Measurements from ENCODE around the gene C1orf105.

DNA sequence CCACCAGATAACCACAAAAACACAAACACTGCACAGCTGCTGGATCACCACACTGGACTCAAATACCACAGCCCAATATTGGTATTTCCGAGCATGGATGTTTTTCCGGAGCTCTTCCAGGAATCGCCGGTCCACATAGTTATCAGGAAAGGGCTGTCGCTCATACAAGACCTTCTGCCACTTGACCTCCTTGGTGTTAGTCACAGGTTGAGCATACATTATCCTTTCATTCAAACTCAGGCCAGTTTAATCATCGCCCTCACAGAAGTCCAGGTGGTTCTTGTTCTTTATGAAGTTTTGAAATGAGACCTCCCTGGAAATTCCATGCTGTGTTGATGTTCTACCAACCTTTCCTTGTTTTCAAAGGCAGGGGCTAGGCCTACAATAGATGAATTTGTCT, 21.9 kb downstream of the C1orf105 start:
- TF ChIP-seq, protein P1, sequence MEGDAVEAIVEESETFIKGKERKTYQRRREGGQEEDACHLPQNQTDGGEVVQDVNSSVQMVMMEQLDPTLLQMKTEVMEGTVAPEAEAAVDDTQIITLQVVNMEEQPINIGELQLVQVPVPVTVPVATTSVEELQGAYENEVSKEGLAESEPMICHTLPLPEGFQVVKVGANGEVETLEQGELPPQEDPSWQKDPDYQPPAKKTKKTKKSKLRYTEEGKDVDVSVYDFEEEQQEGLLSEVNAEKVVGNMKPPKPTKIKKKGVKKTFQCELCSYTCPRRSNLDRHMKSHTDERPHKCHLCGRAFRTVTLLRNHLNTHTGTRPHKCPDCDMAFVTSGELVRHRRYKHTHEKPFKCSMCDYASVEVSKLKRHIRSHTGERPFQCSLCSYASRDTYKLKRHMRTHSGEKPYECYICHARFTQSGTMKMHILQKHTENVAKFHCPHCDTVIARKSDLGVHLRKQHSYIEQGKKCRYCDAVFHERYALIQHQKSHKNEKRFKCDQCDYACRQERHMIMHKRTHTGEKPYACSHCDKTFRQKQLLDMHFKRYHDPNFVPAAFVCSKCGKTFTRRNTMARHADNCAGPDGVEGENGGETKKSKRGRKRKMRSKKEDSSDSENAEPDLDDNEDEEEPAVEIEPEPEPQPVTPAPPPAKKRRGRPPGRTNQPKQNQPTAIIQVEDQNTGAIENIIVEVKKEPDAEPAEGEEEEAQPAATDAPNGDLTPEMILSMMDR (IDR thresholded peaks at IDR 0.05 in 8 of 11, conservative IDR thresholded peaks at IDR 0.05 in 3 of 11), result no peak
- no peak for TF ChIP-seq POLR2A (IDR thresholded peaks at IDR 0.05)

All from spleen (tissue), 7 donors.